Measurements from ENCODE around the gene SORBS1.

- TF ChIP-seq POLR2AphosphoS5 (IDR thresholded peaks at IDR 0.05; ENCODE audit: insufficient read depth in 1 of 2, low read depth in 1 of 2): no peak
- TF ChIP-seq CTCF (IDR thresholded peaks at IDR 0.05): no peak
These were observed 59.7 kb downstream of the SORBS1 start for GRCh38 chr10:95501203-95502094.
